ENCODE data around the gene CSNK2A3. TPM values are rescaled to one million over a fixed set of nuclear protein-coding genes. Genes with fewer than 3 reads are reported as not detected.

Gene CSNK2A3
- total and polyA plus RNA-seq, 10 donors, result 0.10 to 3.9 (median 1.4) TPM

GRCh38 chr11:11389238-11389637 is 36.2 kb upstream of the CSNK2A3 start:
- no peak for DNase-seq
- intact Hi-C loops (cut with DNase I; ENCODE audit: low total_unique reads), result no loop called here
- TF ChIP-seq POLR2AphosphoS5 (IDR thresholded peaks at IDR 0.05) (no peak), POLR2A (IDR thresholded peaks at IDR 0.05) (no peak)
- TF ChIP-seq, protein P1, sequence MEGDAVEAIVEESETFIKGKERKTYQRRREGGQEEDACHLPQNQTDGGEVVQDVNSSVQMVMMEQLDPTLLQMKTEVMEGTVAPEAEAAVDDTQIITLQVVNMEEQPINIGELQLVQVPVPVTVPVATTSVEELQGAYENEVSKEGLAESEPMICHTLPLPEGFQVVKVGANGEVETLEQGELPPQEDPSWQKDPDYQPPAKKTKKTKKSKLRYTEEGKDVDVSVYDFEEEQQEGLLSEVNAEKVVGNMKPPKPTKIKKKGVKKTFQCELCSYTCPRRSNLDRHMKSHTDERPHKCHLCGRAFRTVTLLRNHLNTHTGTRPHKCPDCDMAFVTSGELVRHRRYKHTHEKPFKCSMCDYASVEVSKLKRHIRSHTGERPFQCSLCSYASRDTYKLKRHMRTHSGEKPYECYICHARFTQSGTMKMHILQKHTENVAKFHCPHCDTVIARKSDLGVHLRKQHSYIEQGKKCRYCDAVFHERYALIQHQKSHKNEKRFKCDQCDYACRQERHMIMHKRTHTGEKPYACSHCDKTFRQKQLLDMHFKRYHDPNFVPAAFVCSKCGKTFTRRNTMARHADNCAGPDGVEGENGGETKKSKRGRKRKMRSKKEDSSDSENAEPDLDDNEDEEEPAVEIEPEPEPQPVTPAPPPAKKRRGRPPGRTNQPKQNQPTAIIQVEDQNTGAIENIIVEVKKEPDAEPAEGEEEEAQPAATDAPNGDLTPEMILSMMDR (IDR thresholded peaks at IDR 0.05 in 8 of 11, conservative IDR thresholded peaks at IDR 0.05 in 3 of 11), result no peak

DNA sequence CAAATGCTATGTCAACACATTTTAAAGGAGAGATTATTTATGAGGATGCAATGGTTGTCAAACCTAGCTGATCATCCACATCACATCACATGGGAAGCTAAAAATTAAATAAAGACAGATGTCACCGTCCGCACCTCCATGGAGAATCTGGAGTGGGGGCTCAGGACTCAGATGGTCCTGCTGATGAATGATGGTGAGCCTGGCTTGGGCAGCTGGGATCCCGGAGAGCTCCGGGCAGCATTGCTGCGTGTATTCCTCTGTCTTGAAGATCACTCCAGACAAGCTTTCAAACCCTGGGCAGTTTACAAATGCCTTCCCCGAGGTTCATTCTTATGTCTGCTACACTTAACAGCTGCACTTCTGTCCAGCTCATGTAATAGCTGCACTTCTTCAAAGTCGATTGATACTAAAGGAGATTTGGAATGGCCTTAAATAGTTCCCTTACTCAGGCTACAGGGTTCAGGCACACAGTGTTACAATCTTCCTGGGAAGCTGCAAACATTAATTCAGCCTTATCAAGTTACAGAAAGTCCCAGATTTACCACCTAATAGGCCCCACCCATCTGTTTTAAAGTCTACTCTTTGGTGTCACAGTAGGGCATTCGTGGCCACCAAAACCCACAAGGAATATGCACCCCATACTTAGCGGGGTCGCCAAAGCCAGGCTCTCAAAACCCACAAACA is 34.7 kb upstream of the CSNK2A3 start:
- intact Hi-C loops (cut with DNase I; ENCODE audit: low total_unique reads), result no loop called here
- H3K27me3 ChIP-seq (replicated peaks in 1 of 7), result no peaks in the 10 kb centered on the region
- 77 to 85% (median 83%) methylated on average over 10 of the region's 10 CpGs for WGBS, 5 donors
- H3K36me3 ChIP-seq, result no peaks in the 10 kb centered on the region
- H3K4me3 ChIP-seq, result no peak overlapping the region
- peaks cover 0 to 13% (median 0%) of the 10 kb centered on the region in 6 donors for H3K4me1 ChIP-seq
- no peak for DNase-seq
- TF ChIP-seq POLR2AphosphoS5 (IDR thresholded peaks at IDR 0.05) (no peak), POLR2A (IDR thresholded peaks at IDR 0.05) (no peak)
- TF ChIP-seq, protein P1 (IDR thresholded peaks at IDR 0.05 in 8 of 11, conservative IDR thresholded peaks at IDR 0.05 in 3 of 11), result no peak
- H3K9me3 ChIP-seq, result no peaks in the 10 kb centered on the region
- no peak overlapping the region for H3K27ac ChIP-seq

More at GRCh38 chr11:11389238-11389637, 36.2 kb upstream of the CSNK2A3 start:
- H3K4me1 ChIP-seq, result peaks cover 0 to 13% (median 0%) of the 10 kb centered on the region in 6 donors
- WGBS, 5 donors, result 65 to 79% (median 70%) methylated on average over 4 of the region's 4 CpGs
- H3K27me3 ChIP-seq (replicated peaks in 1 of 7), result no peaks in the 10 kb centered on the region
- H3K27ac ChIP-seq, result no peak overlapping the region
- H3K4me3 ChIP-seq, result no peak overlapping the region
- no peaks in the 10 kb centered on the region for H3K36me3 ChIP-seq
- H3K9me3 ChIP-seq, result no peaks in the 10 kb centered on the region

DNA sequence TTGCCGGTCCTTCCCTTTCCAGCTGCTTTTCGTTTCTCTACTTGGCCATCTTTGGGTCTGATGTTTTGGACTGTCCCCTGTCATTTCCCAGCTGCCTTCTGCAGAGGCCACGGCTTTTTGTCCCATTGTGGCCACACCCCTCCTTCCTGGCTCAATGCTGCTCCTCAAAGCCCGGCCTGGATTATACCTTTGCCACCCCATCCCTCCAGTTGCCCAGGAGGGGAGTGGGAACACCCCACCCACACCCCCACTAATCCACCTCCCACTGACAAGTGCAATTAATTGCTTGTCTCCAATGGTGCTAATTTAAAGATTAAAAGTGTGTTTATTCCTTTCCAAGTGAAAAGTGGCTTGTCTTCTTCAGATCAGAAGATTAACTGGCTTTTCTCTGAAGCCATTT is 34.2 kb upstream of the CSNK2A3 start:
- no peaks in the 10 kb centered on the region for H3K27me3 ChIP-seq (replicated peaks in 1 of 7)
- intact Hi-C loops (cut with DNase I; ENCODE audit: low total_unique reads), result no loop called here
- no peak overlapping the region for H3K4me3 ChIP-seq
- TF ChIP-seq, protein P1 (IDR thresholded peaks at IDR 0.05 in 8 of 11, conservative IDR thresholded peaks at IDR 0.05 in 3 of 11), result no peak
- no peak for TF ChIP-seq POLR2AphosphoS5 (IDR thresholded peaks at IDR 0.05)
- TF ChIP-seq POLR2A (IDR thresholded peaks at IDR 0.05), result no peak
- peaks cover 0 to 13% (median 0%) of the 10 kb centered on the region in 6 donors for H3K4me1 ChIP-seq
- H3K27ac ChIP-seq, result no peak overlapping the region
- H3K36me3 ChIP-seq, result no peaks in the 10 kb centered on the region
- 63 to 76% (median 65%) methylated on average over 4 of the region's 4 CpGs for WGBS, 5 donors
- no peak for DNase-seq
- no peaks in the 10 kb centered on the region for H3K9me3 ChIP-seq

DNA sequence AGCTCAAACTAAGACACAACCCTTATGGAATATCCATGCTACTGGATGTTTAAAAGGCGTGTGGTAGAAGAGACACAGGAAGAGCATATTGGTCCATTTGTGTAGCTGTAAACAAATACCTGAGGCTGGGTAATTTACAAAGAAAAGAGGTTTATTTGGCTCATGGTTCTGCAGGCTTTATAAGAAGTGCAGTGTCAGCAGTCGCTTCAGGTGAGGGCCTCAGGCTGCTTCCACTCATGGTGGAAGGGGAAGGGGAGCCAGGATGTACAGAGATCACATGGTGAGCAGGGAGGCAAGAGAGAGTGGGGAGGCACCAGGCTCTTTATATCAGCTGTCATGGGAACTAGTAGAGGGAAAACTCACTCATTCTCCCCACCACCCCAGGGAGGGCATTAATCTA is 31.8 kb upstream of the CSNK2A3 start:
- H3K27me3 ChIP-seq (replicated peaks in 1 of 7), result no peaks in the 10 kb centered on the region
- no peaks in the 10 kb centered on the region for H3K9me3 ChIP-seq
- no peak overlapping the region for H3K4me3 ChIP-seq
- intact Hi-C loops (cut with DNase I; ENCODE audit: low total_unique reads), result no loop called here
- H3K36me3 ChIP-seq, result no peaks in the 10 kb centered on the region
- no peak for DNase-seq
- peaks cover 0 to 8% (median 0%) of the 10 kb centered on the region in 6 donors for H3K4me1 ChIP-seq
- TF ChIP-seq POLR2A (IDR thresholded peaks at IDR 0.05) (no peak), POLR2AphosphoS5 (IDR thresholded peaks at IDR 0.05) (no peak)
- TF ChIP-seq, protein P1 (IDR thresholded peaks at IDR 0.05 in 8 of 11, conservative IDR thresholded peaks at IDR 0.05 in 3 of 11), result no peak
- 88 to 100% (median 92%) methylated on average over 2 of the region's 2 CpGs for WGBS, 5 donors
- no peak overlapping the region for H3K27ac ChIP-seq

All from spleen (tissue), 11 donors.